NCI-H2171 (cell line): Measurements from ENCODE around the gene COX7C.

Experiments used
- DNase-seq: peaks from one replicate; lab custom pipeline; 2025; lab: John Stamatoyannopoulos, UW

COX7C gene

GRCh38 chr5:86664173-86664572, 46.4 kb downstream of the COX7C start:
- no peak for DNase-seq

GRCh38 chr5:86665984-86666760, 48.4 kb downstream of the COX7C start:
- no peak for DNase-seq

GRCh38 chr5:86666981-86667380, 49.2 kb downstream of the COX7C start:
- no peak for DNase-seq
